Measurements from ENCODE around the gene CRAMP1. TPM values are rescaled to one million over a fixed set of nuclear protein-coding genes. Genes with fewer than 3 reads are reported as not detected.
"Not testable (repeated sequence)": the region's sequence is repeated elsewhere in the genome, so short reads cannot be mapped to it uniquely, and the experiment has no call there.

CRAMP1 gene
- polyA plus RNA-seq, 3 donors: 20.0 to 30.0 (median 21.2) TPM

GRCh38 chr16:1691276-1691675 is 79.1 kb downstream of the CRAMP1 start:
- DNase-seq (ENCODE audit: extremely low read depth in 1 of 11, low read depth in 9 of 11, low spot score in 4 of 11): no peak

DNA sequence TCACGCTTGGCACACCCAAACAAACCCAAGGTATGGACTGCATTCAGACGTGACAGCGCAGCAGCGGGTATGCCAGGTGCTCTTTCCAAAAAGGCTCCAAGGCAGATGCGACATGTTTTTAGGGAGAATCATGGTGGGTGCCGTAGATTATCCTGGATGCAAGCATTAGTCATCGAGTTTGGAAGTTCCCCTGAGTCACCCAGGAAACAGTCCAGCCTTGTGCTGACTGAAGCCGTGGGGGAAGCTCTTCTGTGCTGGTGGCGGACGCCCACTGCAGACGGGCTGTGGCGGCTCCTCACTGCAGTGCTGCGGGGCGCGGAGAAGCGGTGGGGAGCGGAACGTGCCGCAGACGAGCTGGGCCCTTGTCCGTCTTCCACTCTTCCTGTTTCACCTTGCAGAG is 79.8 kb downstream of the CRAMP1 start:
- DNase-seq (ENCODE audit: extremely low read depth in 1 of 11, low read depth in 9 of 11, low spot score in 4 of 11): no peak

GRCh38 chr16:1696863-1697262 is 84.7 kb downstream of the CRAMP1 start:
- DNase-seq (ENCODE audit: extremely low read depth in 1 of 11, low read depth in 9 of 11, low spot score in 4 of 11): no peak

- no peak for DNase-seq (ENCODE audit: extremely low read depth in 1 of 11, low read depth in 9 of 11, low spot score in 4 of 11)
Measured at GRCh38 chr16:1698680-1699079, 86.5 kb downstream of the CRAMP1 start.

DNA sequence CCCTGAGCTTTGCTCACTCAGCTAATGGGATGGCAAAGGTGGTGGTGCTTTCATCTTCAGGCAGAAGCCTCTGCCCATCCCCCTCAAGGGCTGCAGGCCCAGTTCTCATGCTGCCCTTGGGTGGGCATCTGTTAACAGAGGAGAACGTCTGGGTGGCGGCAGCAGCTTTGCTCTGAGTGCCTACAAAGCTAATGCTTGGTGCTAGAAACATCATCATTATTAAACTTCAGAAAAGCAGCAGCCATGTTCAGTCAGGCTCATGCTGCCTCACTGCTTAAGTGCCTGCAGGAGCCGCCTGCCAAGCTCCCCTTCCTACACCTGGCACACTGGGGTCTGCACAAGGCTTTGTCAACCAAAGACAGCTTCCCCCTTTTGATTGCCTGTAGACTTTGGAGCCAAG is 88.1 kb downstream of the CRAMP1 start:
- no peak for DNase-seq (ENCODE audit: extremely low read depth in 1 of 11, low read depth in 9 of 11, low spot score in 4 of 11)

DNA sequence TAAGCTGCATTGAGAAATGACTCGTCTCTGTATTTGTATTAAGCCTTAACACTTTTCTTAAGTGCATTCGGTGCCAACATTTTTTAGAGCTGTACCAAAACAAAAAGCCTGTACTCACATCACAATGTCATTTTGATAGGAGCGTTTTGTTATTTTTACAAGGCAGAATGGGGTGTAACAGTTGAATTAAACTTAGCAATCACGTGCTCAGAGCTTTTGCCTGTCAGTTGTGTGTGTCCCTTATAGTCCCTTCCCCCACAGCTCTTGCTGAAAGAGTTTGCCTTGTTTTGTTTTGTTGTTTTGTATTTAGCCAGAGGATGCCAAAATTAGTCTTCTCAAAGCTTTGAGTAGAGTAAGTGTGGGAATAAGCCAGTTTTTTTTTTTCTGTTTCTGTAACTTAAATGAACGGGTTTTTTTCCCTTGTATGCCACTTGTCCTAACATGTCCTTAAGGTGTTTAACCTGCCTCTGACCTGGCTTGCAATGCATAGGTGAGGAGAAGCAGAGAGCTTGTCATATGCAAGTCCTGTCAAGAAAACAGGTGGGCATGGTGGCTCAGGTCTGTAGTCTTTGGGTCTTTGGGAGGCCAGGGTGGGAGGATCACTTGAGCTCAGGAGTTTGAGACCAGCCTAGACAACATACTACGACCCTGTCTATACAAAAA is 89.2 kb downstream of the CRAMP1 start:
- no peak for DNase-seq (ENCODE audit: extremely low read depth in 1 of 11, low read depth in 9 of 11, low spot score in 4 of 11)

DNA sequence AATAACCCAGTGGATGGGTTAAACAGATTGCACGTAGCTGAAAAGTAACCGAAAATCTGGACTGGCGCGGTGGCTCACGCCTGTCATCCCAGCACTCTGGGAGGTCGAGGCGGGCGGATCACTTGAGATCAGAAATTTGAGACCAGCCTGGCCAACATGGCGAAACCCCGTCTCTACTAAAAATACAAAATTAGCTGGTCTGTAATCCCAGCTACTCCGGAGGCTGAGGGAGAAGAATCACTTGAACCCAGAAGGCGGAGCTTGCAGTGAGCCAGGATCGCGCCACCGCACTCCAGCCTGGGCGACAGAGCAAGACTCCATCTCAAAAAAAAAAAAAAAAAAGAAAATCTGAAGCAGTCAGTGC is 93.1 kb downstream of the CRAMP1 start:
- DNase-seq (ENCODE audit: extremely low read depth in 1 of 11, low read depth in 9 of 11, low spot score in 4 of 11): not testable (repeated sequence)

DNA sequence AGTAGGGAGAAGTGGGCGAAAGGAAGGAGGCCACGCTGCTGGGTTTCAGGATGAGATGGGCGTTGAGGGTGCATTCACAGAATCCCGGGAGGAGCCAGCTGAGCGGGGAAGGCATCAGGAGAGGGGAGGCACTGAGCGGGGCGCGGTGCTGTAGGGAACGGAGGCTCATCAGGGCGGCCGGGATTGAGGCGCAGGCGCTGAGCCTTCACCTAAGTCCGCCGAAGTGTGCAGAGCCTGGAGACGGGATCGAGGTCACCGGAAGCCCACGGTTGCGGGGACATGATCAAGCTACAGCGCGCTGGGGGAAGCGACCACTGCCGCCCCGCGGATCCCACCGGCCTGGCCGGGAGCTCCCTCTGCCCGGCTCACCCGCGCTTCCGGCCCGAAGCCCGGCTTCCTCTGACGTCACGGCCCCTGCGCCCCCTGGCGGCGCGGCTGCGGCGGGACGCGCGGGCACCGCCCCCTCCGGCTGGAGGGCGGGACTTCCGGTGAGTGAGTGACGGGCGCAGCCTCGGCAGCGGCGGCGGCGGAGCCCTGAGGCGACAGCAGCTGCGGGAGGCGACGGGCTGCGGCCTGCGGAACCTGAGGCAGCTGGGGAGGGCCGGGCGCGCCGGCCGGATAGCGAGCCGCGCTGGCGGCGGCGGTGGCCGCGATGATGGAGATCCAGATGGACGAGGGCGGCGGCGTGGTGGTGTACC is 93.7 kb downstream of the CRAMP1 start, which contains the start of gene MAPK8IP3:
MAPK8IP3 (plus strand) TSS at position 508 of the 698 bp plus-strand sequence; CDS start at position 653, 145 bp downstream.
- DNase-seq (ENCODE audit: extremely low read depth in 1 of 11, low read depth in 9 of 11, low spot score in 4 of 11): peak; percentile 70 to 95 (median 87)

DNA sequence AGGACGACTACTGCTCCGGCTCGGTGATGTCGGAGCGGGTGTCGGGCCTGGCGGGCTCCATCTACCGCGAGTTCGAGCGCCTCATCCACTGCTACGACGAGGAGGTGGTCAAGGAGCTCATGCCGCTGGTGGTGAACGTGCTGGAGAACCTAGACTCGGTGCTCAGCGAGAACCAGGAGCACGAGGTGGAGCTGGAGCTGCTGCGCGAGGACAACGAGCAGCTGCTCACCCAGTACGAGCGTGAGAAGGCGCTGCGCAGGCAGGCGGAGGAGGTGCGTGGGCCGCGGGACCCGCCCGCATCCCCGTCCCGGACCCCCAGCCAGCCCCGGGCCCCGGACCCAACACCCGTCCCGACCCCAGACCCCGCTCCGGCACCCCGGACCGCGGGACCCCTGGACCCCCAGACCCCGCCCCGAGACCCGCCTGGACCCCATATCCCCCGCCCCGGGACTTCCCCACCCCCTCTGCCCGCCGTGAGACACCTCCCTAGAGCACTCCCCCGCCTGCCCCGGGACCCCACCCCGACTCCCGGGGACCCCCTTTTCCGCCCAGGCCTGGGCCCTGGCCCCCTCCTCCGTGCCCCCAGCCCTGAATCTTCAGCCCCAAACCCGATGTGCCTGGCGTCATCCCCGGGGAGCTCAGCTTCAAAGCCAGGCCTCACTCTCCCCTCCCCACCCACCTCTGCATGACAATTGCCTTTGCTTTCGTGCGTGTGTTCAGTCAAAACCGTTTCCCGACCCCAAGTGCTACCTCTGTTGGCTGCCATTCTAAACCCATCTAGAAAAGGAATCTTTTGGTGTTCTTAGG is 94.4 kb downstream of the CRAMP1 start:
- no peak for DNase-seq (ENCODE audit: extremely low read depth in 1 of 11, low read depth in 9 of 11, low spot score in 4 of 11)

GRCh38 chr16:1707193-1707790 is 95.1 kb downstream of the CRAMP1 start:
- no peak for DNase-seq (ENCODE audit: extremely low read depth in 1 of 11, low read depth in 9 of 11, low spot score in 4 of 11)

DNA sequence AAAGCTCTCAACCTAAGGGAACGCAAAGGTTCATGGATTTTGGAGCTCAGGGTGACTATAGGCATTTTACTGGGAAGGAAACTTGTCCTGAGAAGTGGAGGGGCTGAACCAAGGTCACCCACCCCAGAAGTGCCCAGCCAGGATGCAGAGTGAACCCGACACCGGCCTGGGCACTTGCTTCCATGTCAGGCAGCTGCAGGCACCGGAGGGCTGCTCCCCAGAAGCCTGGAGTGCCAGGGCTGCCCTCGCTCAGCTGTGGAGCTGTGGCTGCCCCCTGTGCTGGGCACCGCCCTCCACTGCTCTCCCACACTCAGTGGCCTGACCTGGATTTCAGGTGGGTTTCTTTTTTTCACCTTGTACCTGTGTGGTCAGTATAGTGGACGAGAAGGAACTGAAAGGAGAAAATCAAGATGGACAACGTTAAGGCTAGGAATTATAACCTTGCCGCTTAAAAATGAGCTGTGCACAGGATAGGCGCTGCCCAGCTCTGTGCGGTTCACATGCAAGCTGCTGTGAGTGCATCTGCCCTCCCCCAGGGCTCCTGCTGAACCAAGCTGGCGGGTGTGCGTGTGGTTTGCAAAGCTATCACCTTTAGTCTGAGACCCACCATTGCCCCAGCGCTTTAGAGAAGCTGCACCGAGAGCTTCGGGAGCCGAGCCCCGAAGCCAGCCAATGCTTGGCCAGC is 96.1 kb downstream of the CRAMP1 start:
- DNase-seq (ENCODE audit: extremely low read depth in 1 of 11, low read depth in 9 of 11, low spot score in 4 of 11): no peak

DNA sequence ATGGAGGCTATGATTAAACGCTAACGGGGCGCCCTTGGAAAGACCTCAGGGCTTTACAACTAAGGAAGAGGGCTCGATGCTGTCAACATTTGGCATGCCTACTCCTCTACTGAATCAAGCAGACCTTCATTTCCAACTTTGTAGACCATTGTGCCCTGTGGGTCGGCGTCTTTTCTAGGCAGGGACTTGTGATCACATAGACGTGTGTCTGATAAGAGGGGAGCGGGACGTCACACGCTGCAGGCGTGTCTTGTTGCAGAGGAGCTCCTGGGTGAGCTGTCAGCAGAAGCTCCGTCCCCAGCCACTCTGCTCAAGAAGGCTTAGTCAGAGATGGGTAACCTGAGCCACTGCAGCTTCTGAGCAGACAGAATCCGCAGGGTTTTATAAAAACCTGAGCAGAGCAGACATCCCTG is 96.6 kb downstream of the CRAMP1 start:
- DNase-seq (ENCODE audit: extremely low read depth in 1 of 11, low read depth in 9 of 11, low spot score in 4 of 11): no peak

- DNase-seq (ENCODE audit: extremely low read depth in 1 of 11, low read depth in 9 of 11, low spot score in 4 of 11): no peak
Measured at GRCh38 chr16:1709356-1709755, 97.2 kb downstream of the CRAMP1 start.

- no peak for DNase-seq (ENCODE audit: extremely low read depth in 1 of 11, low read depth in 9 of 11, low spot score in 4 of 11)
Measured at GRCh38 chr16:1710811-1711507, 98.8 kb downstream of the CRAMP1 start.

DNA sequence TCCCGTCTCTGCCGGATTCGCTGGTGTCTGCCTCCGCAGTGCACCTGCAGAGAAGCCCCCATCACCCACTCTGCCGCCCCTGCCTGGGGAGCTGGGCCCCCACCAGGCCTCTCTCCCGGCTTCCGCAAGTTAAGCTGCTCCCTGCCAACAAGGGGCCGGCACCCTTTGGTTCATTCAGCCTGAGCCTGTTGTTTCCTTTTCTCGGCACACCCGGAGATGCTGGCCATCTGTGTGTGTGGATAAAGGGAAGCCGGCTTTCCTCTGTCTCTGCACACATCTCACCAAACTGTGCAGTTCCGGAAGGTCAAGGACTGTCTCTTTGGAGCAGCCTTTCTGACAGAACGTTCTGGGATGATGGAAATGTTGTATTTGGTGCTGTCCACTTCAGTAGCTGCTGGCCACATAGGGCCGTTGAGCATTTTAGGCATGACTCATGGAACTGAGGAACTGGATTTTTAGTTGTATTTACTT is 100.7 kb downstream of the CRAMP1 start:
- no peak for DNase-seq (ENCODE audit: extremely low read depth in 1 of 11, low read depth in 9 of 11, low spot score in 4 of 11)

- DNase-seq (ENCODE audit: extremely low read depth in 1 of 11, low read depth in 9 of 11, low spot score in 4 of 11): no peak
Measured at GRCh38 chr16:1713331-1713730, 101.2 kb downstream of the CRAMP1 start.

- DNase-seq (ENCODE audit: extremely low read depth in 1 of 11, low read depth in 9 of 11, low spot score in 4 of 11): peak in 1 of 11 donors; percentile 27
Measured at GRCh38 chr16:1713933-1714332, 101.8 kb downstream of the CRAMP1 start.

DNA sequence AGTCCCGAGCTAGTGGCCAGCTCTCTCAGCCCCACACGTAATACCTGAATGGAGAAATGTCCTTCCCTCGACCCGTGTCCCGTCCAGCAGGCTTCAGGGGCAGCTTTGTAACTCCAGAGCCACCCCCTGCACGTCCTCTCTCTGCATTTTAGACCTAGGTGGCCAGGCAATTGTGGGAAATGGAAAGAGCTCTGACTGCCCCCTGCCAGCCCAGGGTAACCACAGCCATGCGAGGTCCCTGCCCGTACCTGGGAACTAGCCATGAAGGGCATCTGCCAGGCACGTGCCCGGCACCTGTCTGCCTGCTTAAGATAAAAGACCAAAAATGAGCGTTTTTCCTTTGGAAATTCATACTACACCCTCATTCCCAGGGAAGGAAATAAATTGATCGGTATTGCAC is 103.1 kb downstream of the CRAMP1 start:
- DNase-seq (ENCODE audit: extremely low read depth in 1 of 11, low read depth in 9 of 11, low spot score in 4 of 11): no peak

Measured in renal cortex interstitium (tissue), 11 donors.